GM12891 (cell line): Measurements from ENCODE around the gene TRIB2.

ENCODE experiments used
- POLR2A ChIP-seq: IDR thresholded peaks from 2 replicates; pipeline ENCODE4 v1.6.1; 2011; ENCODE audit warnings: low read depth, low read length, control low read depth
- POLR2AphosphoS5 ChIP-seq: IDR thresholded peaks from 2 replicates; pipeline ENCODE4 v1.6.1; 2011; ENCODE audit warnings: low read depth, low read length, control low read depth
- SPI1 ChIP-seq: IDR thresholded peaks from 2 replicates; pipeline ENCODE4 v1.6.1; 2011; ENCODE audit warnings: low read depth, low read length, control low read depth
- TAF1 ChIP-seq: IDR thresholded peaks from 2 replicates; pipeline ENCODE4 v1.6.1; 2011; ENCODE audit warnings: low read depth, low read length, control low read depth

DNA sequence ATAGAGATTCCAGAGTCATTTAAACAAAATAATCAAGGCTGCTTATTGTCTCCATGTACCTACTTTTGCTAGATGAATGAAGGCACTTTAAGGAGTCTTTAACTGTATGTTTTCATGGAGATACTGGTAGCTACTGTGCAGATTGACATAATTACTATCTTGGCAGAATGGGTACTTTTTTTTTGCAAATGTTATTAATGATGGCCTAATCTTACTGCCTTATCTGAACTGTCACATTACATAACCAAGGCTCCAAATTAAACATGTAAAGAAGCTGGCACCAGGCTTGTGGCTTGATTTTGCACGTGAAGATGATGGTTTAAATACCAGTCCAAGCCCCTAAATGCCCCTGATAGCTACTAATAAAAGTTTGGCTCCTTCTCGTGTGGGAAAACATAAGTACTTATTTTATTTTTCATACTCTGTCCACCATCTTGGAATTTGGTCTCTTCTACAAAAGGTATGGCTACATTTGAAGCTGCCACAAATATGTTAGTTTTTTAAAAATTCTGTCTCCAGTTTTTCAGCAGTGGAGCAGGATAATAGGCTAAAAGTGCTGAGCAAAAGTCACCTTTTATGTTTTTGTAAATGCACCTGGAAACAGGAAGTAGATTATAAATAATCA is 4.1 kb downstream of the TRIB2 start:
- TF ChIP-seq POLR2AphosphoS5 (no peak), POLR2A (no peak), SPI1 (no peak), TAF1 (no peak)
